Spleen (tissue), 11 donors: Measurements from ENCODE around the gene OTP. TPM values are rescaled to one million over a fixed set of nuclear protein-coding genes. Genes with fewer than 3 reads are reported as not detected.

Experiments
- DNase-seq: peaks from one replicate; pipeline ENCODE4 v3.0.0-alpha.2; 2020
- H3K27ac ChIP-seq, 8 donors: fragments of 200-600 bp; sonication (generic) in 7 of 8; 1 replicate in 4 of 8; 2 replicates in 4 of 8; pipeline versions ENCODE4 v1.5.0 to v1.8.0; 2016 to 2021; ENCODE audit warnings: inconsistent platforms in 4 of 8, mild to moderate bottlenecking in 4 of 8, moderate library complexity in 1 of 8
- H3K27me3 ChIP-seq, 7 donors: fragments of 200-600 bp; sonication (generic) in 6 of 7; replicated peaks in 1 of 7; 1 replicate in 4 of 7; 2 replicates in 3 of 7; pipeline versions ENCODE4 v1.5.0 to v1.8.0; 2016 to 2021; ENCODE audit warnings: inconsistent platforms in 3 of 7, mild to moderate bottlenecking in 1 of 7
- H3K36me3 ChIP-seq, 6 donors: fragments of 200-600 bp; sonication (generic) in 5 of 6; 1 replicate in 4 of 6; 2 replicates in 2 of 6; pipeline versions ENCODE4 v1.5.0 to v1.8.0; 2016 to 2021; ENCODE audit warnings: inconsistent platforms in 2 of 6
- H3K4me1 ChIP-seq, 6 donors: fragments of 200-600 bp; sonication (generic) in 5 of 6; 1 replicate in 3 of 6; 2 replicates in 3 of 6; pipeline versions ENCODE4 v1.5.0 to v1.8.0; 2016 to 2021; ENCODE audit warnings: inconsistent platforms in 3 of 6
- H3K4me3 ChIP-seq, 8 donors: fragments of 200-600 bp; sonication (generic) in 7 of 8; 1 replicate in 4 of 8; 2 replicates in 4 of 8; pipeline versions ENCODE4 v1.5.0 to v1.8.0; 2016 to 2021; ENCODE audit warnings: inconsistent platforms in 4 of 8, mild to moderate bottlenecking in 4 of 8, moderate library complexity in 2 of 8
- H3K9me3 ChIP-seq, 8 donors: fragments of 200-600 bp; sonication (generic) in 7 of 8; 1 replicate in 4 of 8; 2 replicates in 4 of 8; pipeline versions ENCODE4 v1.5.0 to v1.8.0; 2016 to 2021; ENCODE audit warnings: inconsistent platforms in 4 of 8
- POLR2A ChIP-seq, 3 donors: fragments of 450-650 bp; IDR thresholded peaks; one replicate each; pipeline ENCODE4 v1.5.1; 2017; ENCODE audit warnings: antibody characterized with exemption in 3 of 3, mild to moderate bottlenecking in 1 of 3
- POLR2AphosphoS5 ChIP-seq, 3 donors: sonication (generic); formaldehyde crosslinking; IDR thresholded peaks; one replicate each; pipeline ENCODE4 v1.5.1; 2017; ENCODE audit warnings: antibody characterized with exemption in 3 of 3
- WGBS, 5 donors: extraction: QIAGEN DNeasy Blood & Tissue Kit in 3 of 5; methylation state at CpG; one replicate each; pipeline versions ENCODE4 v1.1.5 to v1.1.7; 2013 to 2018; 5-methylcytosine and 5-hydroxymethylcytosine counted together
- intact Hi-C: fragments of 100-400 bp; cut with DNase I; formaldehyde crosslinking; loops from one replicate; pipeline ENCODE4 v1.15.0; 2023; ENCODE audit warnings: low total_unique reads
- polyA plus RNA-seq, 3 donors: library from polyadenylated mRNA; stranded (reverse); fragments of 200-250 nt; gene quantifications; one replicate each; pipeline ENCODE4 v1.2.1, GENCODE V29; 2013
- total RNA-seq, 7 donors: library from RNA; depleted of rRNA in 3 of 7; stranded (reverse); fragments of >200 nt in 3 of 7; fragmentation: NEBNext Ultra II Directional in 4 of 7; extraction: Animal tissue kit (Norgen Biotek cat#: 25700) in 4 of 7; gene quantifications; one replicate each; pipeline versions ENCODE4 v1.1.0 to v1.2.1, GENCODE V29; 2016 to 2021
- TF ChIP-seq, protein P1 (sequence below), 11 experiments: fragments of 200-600 bp in 7 of 11; fragments of 450-650 bp in 4 of 11; sonication (generic) in 4 of 11; IDR thresholded peaks in 8 of 11; conservative IDR thresholded peaks in 3 of 11; 1 replicate in 7 of 11; 2 replicates in 4 of 11; pipeline versions ENCODE4 v1.4.0 to v1.8.0; 2016 to 2021; ENCODE audit warnings: antibody characterized with exemption in 11 of 11, inconsistent platforms in 4 of 11, mild to moderate bottlenecking in 1 of 11
- donor health status: healthy with polysubstance abuse.
- donor health status: DM: no; HTN: no; CAD: no; lungs with moderate emphysema.
- donor health status: DM: no; HTN: no; CAD: no.
- donor health status: Bipolar disorder and iron deficiency.
- donor health status: healthy.
- donor health status: DM: no; HTN: no; CAD: no.
- donor health status: DM: yes; HTN: yes; CAD: no.

The OTP gene
- total and polyA plus RNA-seq, 10 donors = not detected

DNA sequence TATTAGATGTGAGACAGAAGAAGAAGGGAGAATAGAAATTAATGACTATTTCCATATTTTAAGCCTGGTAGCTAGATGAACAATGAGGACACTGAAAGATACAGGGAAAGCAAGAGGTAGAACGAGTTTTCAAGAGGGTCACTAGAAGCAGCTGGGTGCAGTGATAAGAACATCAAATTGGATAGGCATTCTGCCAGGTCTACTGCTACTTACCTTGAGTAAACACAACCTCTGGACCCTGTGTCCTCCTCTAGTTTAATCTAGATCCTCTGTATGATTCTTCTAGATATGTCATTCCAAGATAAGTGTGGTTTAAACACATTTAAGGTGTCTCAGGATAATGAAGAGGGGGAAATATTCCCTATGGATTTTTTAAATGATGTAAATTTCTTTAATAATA, 31.2 kb downstream of the OTP start:
- 44 to 64% (median 57%) methylated on average over 1 of the region's 1 CpG for WGBS, 5 donors
- no peak for DNase-seq
- Histone ChIP-seq H3K36me3 (no peaks in the 10 kb centered on the region), H3K4me3 (no peak overlapping the region), H3K4me1 (no peaks in the 10 kb centered on the region), H3K27ac (no peak overlapping the region), H3K27me3 (peaks cover 0 to 35% (median 5%) of the 10 kb centered on the region in 7 donors), H3K9me3 (peaks cover 0 to 14% (median 0%) of the 10 kb centered on the region in 8 donors)
- intact Hi-C loops = no loop called here
- TF ChIP-seq POLR2A (IDR thresholded peaks at IDR 0.05) (no peak), POLR2AphosphoS5 (IDR thresholded peaks at IDR 0.05) (no peak)
- TF ChIP-seq, protein P1, sequence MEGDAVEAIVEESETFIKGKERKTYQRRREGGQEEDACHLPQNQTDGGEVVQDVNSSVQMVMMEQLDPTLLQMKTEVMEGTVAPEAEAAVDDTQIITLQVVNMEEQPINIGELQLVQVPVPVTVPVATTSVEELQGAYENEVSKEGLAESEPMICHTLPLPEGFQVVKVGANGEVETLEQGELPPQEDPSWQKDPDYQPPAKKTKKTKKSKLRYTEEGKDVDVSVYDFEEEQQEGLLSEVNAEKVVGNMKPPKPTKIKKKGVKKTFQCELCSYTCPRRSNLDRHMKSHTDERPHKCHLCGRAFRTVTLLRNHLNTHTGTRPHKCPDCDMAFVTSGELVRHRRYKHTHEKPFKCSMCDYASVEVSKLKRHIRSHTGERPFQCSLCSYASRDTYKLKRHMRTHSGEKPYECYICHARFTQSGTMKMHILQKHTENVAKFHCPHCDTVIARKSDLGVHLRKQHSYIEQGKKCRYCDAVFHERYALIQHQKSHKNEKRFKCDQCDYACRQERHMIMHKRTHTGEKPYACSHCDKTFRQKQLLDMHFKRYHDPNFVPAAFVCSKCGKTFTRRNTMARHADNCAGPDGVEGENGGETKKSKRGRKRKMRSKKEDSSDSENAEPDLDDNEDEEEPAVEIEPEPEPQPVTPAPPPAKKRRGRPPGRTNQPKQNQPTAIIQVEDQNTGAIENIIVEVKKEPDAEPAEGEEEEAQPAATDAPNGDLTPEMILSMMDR (IDR thresholded peaks at IDR 0.05 in 8 of 11, conservative IDR thresholded peaks at IDR 0.05 in 3 of 11) = no peak

DNA sequence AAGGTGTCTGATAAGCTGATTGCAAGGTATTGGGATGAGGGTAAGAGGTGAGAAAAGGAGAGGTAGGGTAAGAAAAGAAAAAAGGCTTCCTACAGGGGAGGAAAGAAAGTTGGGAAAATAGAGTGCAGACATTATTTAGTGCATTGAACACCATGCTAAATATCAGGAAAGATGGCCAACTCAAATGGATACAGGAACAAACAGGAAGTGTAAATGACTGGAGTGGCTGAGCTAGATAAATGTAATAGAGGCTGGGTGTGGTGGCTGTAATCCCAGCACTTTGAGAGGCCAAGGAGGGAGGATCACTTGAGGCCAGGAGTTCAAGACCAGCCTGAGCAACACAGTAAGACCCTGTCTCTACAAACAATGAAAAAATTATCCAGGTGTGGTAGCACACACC, 32.2 kb downstream of the OTP start:
- Histone ChIP-seq H3K36me3 (no peaks in the 10 kb centered on the region), H3K27me3 (peaks cover 0 to 35% (median 5%) of the 10 kb centered on the region in 7 donors), H3K9me3 (peaks cover 0 to 14% (median 0%) of the 10 kb centered on the region in 8 donors), H3K27ac (no peak overlapping the region), H3K4me3 (no peak overlapping the region), H3K4me1 (no peaks in the 10 kb centered on the region)
- TF ChIP-seq, protein P1 (IDR thresholded peaks at IDR 0.05 in 8 of 11, conservative IDR thresholded peaks at IDR 0.05 in 3 of 11) = no peak
- TF ChIP-seq POLR2AphosphoS5 (IDR thresholded peaks at IDR 0.05) (no peak), POLR2A (IDR thresholded peaks at IDR 0.05) (no peak)
- no peak for DNase-seq
- intact Hi-C loops = no loop called here

DNA sequence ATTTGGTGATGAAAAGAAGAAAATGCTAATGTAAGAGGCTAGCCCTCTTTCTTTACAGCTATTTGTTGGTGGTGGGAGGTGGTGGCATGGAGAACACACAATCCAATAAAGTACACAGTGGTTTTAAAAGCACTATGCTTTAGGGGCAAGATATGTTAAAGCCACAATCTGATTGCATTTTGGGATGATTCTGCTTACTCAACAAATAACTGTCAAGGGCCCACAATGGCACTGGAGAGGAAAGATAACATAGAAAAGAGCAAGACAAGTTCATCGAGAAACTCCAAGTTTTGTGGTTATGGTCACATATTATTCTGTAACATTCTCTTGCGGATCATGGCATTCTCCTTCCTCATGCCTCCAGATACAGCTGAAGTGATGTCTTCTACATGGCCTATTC, 38.8 kb downstream of the OTP start:
- H3K27ac ChIP-seq = no peak overlapping the region
- H3K4me1 ChIP-seq = no peaks in the 10 kb centered on the region
- 90 to 98% (median 96%) methylated on average over 2 of the region's 2 CpGs for WGBS, 5 donors
- H3K27me3 ChIP-seq = peaks cover 0 to 13% (median 0%) of the 10 kb centered on the region in 7 donors
- no peaks in the 10 kb centered on the region for H3K36me3 ChIP-seq
- no peak for DNase-seq
- H3K9me3 ChIP-seq = peaks cover 0 to 9% (median 0%) of the 10 kb centered on the region in 8 donors
- intact Hi-C loops = no loop called here
- TF ChIP-seq, protein P1 (IDR thresholded peaks at IDR 0.05 in 8 of 11, conservative IDR thresholded peaks at IDR 0.05 in 3 of 11) = no peak
- no peak overlapping the region for H3K4me3 ChIP-seq

DNA sequence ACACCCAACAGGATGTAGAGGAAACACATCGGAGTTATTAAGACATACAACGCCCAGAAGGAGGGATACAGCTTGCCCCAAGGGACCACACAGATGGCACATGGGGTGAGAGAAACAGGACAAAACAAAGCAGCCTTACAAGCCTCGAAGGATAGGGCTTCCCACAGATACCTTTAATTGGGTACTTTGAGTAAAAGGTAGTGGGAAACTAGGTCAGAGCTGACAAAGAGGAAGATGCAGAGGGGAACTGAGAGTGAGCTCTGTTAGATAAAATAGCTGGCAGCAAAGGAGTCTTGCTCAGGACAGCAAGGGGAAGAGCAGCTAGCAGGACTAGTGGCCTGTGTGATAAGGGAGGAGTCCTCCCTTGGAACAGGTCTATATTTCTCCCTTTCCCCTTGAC, 48.2 kb downstream of the OTP start:
- TF ChIP-seq POLR2AphosphoS5 (IDR thresholded peaks at IDR 0.05) = no peak
- TF ChIP-seq, protein P1 (IDR thresholded peaks at IDR 0.05 in 8 of 11, conservative IDR thresholded peaks at IDR 0.05 in 3 of 11) = no peak
- TF ChIP-seq POLR2A (IDR thresholded peaks at IDR 0.05) = no peak
- peaks cover 0 to 12% (median 0%) of the 10 kb centered on the region in 7 donors for H3K27me3 ChIP-seq
- no peak overlapping the region for H3K27ac ChIP-seq
- H3K4me1 ChIP-seq = peaks cover 0 to 4% (median 0%) of the 10 kb centered on the region in 6 donors
- H3K36me3 ChIP-seq = no peaks in the 10 kb centered on the region
- WGBS, 5 donors = 41 to 55% (median 50%) methylated on average over 3 of the region's 3 CpGs
- H3K9me3 ChIP-seq = peaks cover 0 to 10% (median 0%) of the 10 kb centered on the region in 8 donors
- no peak overlapping the region for H3K4me3 ChIP-seq
- intact Hi-C loops = no loop called here
- no peak for DNase-seq
